A673 (cell line): ENCODE measurements around the gene GJB4. TPM values are rescaled to one million over a fixed set of nuclear protein-coding genes. Genes with fewer than 3 reads are reported as not detected.

ENCODE experiments used
- BruUV-seq: library from RNA; stranded (reverse); fragments of 400-500 nt; replicated peaks from 2 replicates; lab custom pipeline; 2021; lab: Mats Ljungman, UMichigan
- CTCF ChIA-PET: fragments of 300-600 bp; sonication (Branson Sonifier 250); formaldehyde crosslinking; loops from one replicate; lab custom pipeline; 2022; ENCODE audit warnings: antibody characterized with exemption; lab: Charles Lee
- POLR2A ChIA-PET: fragments of 300-600 bp; sonication (Branson Sonifier 250); formaldehyde crosslinking; loops from one replicate; lab custom pipeline; 2022; ENCODE audit warnings: antibody characterized with exemption; ENCODE audit not compliant: low non-redundant PET; lab: Charles Lee
- DNase-seq: peaks from one replicate; pipeline ENCODE4 v3.0.0-alpha.2; 2015; ENCODE audit warnings: low spot score
- H3K27ac ChIP-seq: fragments of 200-600 bp; sonication (generic); 2 replicates; pipeline ENCODE4 v1.5.1; 2016; ENCODE audit warnings: mixed run types, low read depth, mild to moderate bottlenecking, mixed read lengths, antibody characterized with exemption, low read length; ENCODE audit not compliant: poor library complexity, severe bottlenecking
- H3K27me3 ChIP-seq: fragments of 200-600 bp; sonication (generic); replicated peaks from 2 replicates; pipeline ENCODE4 v1.6.1; 2017; ENCODE audit warnings: mixed run types, low read depth, mild to moderate bottlenecking, mixed read lengths, antibody characterized with exemption, low read length; ENCODE audit not compliant: insufficient read depth, poor library complexity
- H3K36me3 ChIP-seq: fragments of 200-600 bp; sonication (generic); 2 replicates; pipeline ENCODE4 v1.6.1; 2016; ENCODE audit warnings: mixed run types, mild to moderate bottlenecking, mixed read lengths, antibody characterized with exemption, low read length; ENCODE audit not compliant: insufficient read depth, poor library complexity, severe bottlenecking
- H3K4me1 ChIP-seq: fragments of 200-600 bp; sonication (generic); 2 replicates; pipeline ENCODE4 v1.6.1; 2017; ENCODE audit warnings: mixed run types, mild to moderate bottlenecking, mixed read lengths, antibody characterized with exemption, low read length; ENCODE audit not compliant: insufficient read depth, poor library complexity, severe bottlenecking
- H3K4me3 ChIP-seq: fragments of 200-600 bp; sonication (generic); 2 replicates; pipeline ENCODE4 v1.5.1; 2016; ENCODE audit warnings: low read depth, mixed run types, mild to moderate bottlenecking, mixed read lengths, low read length; ENCODE audit not compliant: poor library complexity, severe bottlenecking
- H3K9me3 ChIP-seq: fragments of 200-600 bp; sonication (generic); 2 replicates; pipeline ENCODE4 v1.6.1; 2016; ENCODE audit warnings: mixed run types, low read depth, mild to moderate bottlenecking, mixed read lengths, antibody characterized with exemption, low read length; ENCODE audit not compliant: poor library complexity, severe bottlenecking
- CTCF ChIP-seq: fragments of 300-800, 200-600 bp; sonication (generic); conservative IDR thresholded peaks from 2 replicates; pipeline ENCODE4 v1.5.1; 2017; ENCODE audit warnings: low read depth, mild to moderate bottlenecking, antibody characterized with exemption, low read length, moderate library complexity, mixed read lengths
- EZH2 ChIP-seq: fragments of 200-600 bp; sonication (generic); IDR thresholded peaks from 2 replicates; pipeline ENCODE4 v1.6.1; 2017; ENCODE audit warnings: borderline replicate concordance, low read depth, mild to moderate bottlenecking, mixed read lengths, antibody characterized with exemption, low read length; ENCODE audit not compliant: poor library complexity, severe bottlenecking
- intact Hi-C: fragments of 100-400 bp; cut with micrococcal nuclease; formaldehyde crosslinking; loops from one replicate; pipeline ENCODE4 v1.10.0; 2022; ENCODE audit not compliant: unreplicated experiment
- total RNA-seq: library from RNA; stranded (reverse); gene quantifications from 2 replicates; pipeline ENCODE4 v1.2.3, GENCODE V29; 2021

Gene GJB4
- total RNA-seq, 1 experiment from 2014 or later = not detected

- no TSS peak for BruUV-seq
- CTCF ChIA-PET = no interaction called here
- intact Hi-C loops = no loop called here
- no peak overlapping the region for H3K27ac ChIP-seq
- H3K4me3 ChIP-seq = no peak overlapping the region
- peaks cover 3% of the 10 kb centered on the region for H3K27me3 ChIP-seq
- no peak for TF ChIP-seq CTCF
- TF ChIP-seq EZH2 = no peak
- POLR2A ChIA-PET = no interaction called here
- H3K36me3 ChIP-seq = no peaks in the 10 kb centered on the region
- no peaks in the 10 kb centered on the region for H3K9me3 ChIP-seq
- H3K4me1 ChIP-seq = no peaks in the 10 kb centered on the region
- DNase-seq = no peak
These were observed 44.4 kb upstream of the GJB4 start for GRCh38 chr1:34715139-34715538.

GRCh38 chr1:34721241-34721640, 38.3 kb upstream of the GJB4 start:
- H3K9me3 ChIP-seq = no peaks in the 10 kb centered on the region
- TF ChIP-seq CTCF (no peak), EZH2 (no peak)
- H3K4me3 ChIP-seq = no peak overlapping the region
- H3K4me1 ChIP-seq = no peaks in the 10 kb centered on the region
- DNase-seq = no peak
- CTCF ChIA-PET = no interaction called here
- H3K36me3 ChIP-seq = no peaks in the 10 kb centered on the region
- peaks cover 17% of the 10 kb centered on the region for H3K27me3 ChIP-seq
- no peak overlapping the region for H3K27ac ChIP-seq
- BruUV-seq = no TSS peak
- POLR2A ChIA-PET = no interaction called here
- intact Hi-C loops = no loop called here

- DNase-seq = no peak
- Histone ChIP-seq H3K4me1 (no peaks in the 10 kb centered on the region), H3K4me3 (no peak overlapping the region), H3K27me3 (peaks cover 17% of the 10 kb centered on the region), H3K9me3 (no peaks in the 10 kb centered on the region), H3K27ac (no peak overlapping the region), H3K36me3 (no peaks in the 10 kb centered on the region)
- TF ChIP-seq EZH2 (no peak), CTCF (no peak)
- POLR2A ChIA-PET = no interaction called here
- CTCF ChIA-PET = no interaction called here
- intact Hi-C loops = no loop called here
- BruUV-seq = no TSS peak
These were observed 37.7 kb upstream of the GJB4 start for GRCh38 chr1:34721646-34722355.
